H7 (cell line): ENCODE results near the gene MYL12B. TPM values are rescaled to one million over a fixed set of nuclear protein-coding genes. Genes with fewer than 3 reads are reported as not detected.
"Not testable (repeated sequence)": the region's sequence is repeated elsewhere in the genome, so short reads cannot be mapped to it uniquely, and the experiment has no call there.

Source experiments
- DNase-seq: peaks from one replicate; pipeline ENCODE4 v3.0.0; 2012
- H3K27me3 ChIP-seq: 2 replicates; pipeline ENCODE4 v1.6.0; 2011; ENCODE audit warnings: mild to moderate bottlenecking, low read length; ENCODE audit not compliant: control insufficient read depth, insufficient read depth
- H3K36me3 ChIP-seq: replicated peaks from 2 replicates; pipeline ENCODE4 v1.5.1; 2011; ENCODE audit warnings: low read length; ENCODE audit not compliant: control insufficient read depth, insufficient read depth
- H3K4me3 ChIP-seq: 2 replicates; pipeline ENCODE4 v1.5.1; 2011; ENCODE audit warnings: low read depth, mild to moderate bottlenecking, control low read depth, low read length, moderate library complexity; ENCODE audit not compliant: insufficient read depth
- total RNA-seq: library from RNA; depleted of rRNA; stranded (reverse); fragments of >200 nt; shearing (Covaris generic); gene quantifications from 2 replicates; pipeline ENCODE4 v1.2.3, GENCODE V29; 2014

Gene MYL12B
- total RNA-seq, 1 experiment from 2014 or later: 216 TPM

DNA sequence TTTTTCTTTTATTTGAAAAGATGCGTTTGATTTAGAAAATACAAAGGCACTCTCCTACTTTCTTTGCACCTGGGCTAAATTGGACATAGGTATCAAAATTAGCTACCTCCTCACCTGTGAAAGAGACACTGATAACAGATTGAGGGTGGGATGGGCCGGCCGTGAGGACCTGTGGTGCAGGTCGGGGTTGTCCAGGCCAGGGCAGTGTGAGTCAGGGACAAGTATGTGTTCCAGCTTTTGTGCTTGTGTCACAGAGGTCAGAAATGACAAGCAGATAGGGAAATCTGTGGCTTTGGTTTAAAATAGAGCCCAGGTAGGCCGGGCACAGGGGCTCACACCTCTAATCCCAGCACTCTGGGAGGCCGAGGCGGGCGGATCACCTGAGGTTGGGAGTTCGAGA lies 22.6 kb downstream of the MYL12B start:
- no peaks in the 10 kb centered on the region for H3K27me3 ChIP-seq
- H3K36me3 ChIP-seq: no peaks in the 10 kb centered on the region
- no peak for DNase-seq
- no peak overlapping the region for H3K4me3 ChIP-seq

DNA sequence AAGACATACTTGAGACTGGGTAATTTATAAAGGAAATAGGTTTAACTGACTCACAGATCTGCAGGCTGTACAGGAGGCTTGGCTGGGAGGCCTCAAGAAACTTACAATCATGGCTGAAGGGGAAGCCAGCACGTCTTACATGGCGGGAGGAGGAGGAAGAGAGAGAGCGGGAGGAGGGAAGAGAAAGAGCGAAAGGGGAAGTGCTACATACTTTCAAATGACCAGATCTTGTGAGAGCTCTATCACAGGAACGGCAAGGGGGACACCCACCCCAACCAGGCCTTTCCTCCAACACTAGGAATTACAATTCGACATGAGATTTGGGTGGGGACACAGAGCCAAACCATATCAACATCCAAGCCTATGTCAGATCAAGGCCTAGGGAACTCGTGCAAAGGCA lies 24.2 kb downstream of the MYL12B start:
- Histone ChIP-seq H3K27me3 (no peaks in the 10 kb centered on the region), H3K4me3 (no peak overlapping the region), H3K36me3 (no peaks in the 10 kb centered on the region)
- DNase-seq: no peak

DNA sequence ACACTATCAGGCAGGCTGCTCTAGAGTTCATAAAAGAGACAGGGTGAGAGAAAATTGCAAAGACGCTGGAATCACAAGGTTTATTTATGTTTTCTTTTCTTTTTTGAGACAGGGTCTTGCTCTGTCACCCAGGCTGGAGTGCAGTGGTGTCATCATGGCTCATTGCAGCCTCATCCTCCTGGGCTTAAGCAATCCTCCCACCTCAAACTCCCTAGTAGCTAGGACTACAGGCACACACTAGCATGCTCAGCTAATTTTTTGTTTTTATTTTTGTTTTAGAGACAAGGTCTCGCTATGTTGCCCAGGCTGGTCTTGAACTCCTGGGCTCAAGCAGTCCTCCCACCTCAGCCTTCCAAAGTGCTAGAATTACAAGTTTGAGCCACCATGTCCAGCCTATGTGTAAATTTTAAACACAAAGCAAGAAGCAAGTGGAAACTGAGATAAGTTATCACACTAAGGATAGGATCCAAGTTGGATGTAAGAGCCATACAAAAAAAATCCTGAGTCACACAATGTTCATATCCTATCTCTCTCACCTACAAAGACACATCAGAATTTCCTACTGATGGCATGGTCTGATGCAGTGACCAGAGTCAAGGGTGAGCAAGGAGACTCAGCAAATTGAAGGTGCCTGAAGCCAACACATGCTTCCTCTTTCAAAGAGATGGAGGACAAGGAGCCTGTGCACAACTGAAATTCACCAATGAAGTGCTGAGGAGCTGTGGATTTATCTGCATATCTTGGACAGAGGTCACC lies 31.4 kb downstream of the MYL12B start:
- Histone ChIP-seq H3K27me3 (no peaks in the 10 kb centered on the region), H3K4me3 (no peak overlapping the region), H3K36me3 (no peaks in the 10 kb centered on the region; the same call in 1 of the 2 replicates)
- no peak for DNase-seq

DNA sequence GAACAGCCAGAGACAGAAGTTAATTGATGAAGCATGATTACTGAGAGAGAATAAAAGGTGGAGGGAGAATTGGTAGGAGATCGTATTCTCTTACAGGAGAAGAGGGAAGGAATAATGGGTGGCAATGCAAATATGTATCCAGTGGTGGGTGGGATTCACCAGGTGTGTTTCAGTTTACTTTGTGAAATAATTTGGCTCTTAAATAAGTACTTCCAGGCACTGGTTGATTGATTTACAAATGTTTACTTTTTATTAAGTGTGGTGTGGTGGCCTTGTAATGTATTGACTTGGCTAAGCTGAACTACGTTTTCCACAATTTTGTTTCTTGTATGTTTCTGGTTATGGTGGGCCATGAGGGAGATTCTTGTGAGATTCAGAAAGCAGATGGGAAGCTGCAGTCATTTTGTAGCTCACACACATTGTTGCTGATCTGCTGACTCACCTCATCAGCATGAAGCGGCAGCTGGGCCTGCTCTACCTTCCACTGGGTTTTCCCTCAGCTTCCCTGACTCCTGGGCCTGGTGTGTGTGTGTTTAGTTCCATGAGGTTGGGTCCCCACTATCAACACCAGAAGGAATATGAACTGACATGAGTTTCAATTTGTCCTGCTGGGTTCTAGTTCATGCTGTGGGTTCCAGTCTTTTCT lies 32.6 kb downstream of the MYL12B start:
- DNase-seq: no peak
- Histone ChIP-seq H3K4me3 (no peak overlapping the region), H3K27me3 (no peaks in the 10 kb centered on the region), H3K36me3 (no peaks in the 10 kb centered on the region; the same call in 1 of the 2 replicates)

DNA sequence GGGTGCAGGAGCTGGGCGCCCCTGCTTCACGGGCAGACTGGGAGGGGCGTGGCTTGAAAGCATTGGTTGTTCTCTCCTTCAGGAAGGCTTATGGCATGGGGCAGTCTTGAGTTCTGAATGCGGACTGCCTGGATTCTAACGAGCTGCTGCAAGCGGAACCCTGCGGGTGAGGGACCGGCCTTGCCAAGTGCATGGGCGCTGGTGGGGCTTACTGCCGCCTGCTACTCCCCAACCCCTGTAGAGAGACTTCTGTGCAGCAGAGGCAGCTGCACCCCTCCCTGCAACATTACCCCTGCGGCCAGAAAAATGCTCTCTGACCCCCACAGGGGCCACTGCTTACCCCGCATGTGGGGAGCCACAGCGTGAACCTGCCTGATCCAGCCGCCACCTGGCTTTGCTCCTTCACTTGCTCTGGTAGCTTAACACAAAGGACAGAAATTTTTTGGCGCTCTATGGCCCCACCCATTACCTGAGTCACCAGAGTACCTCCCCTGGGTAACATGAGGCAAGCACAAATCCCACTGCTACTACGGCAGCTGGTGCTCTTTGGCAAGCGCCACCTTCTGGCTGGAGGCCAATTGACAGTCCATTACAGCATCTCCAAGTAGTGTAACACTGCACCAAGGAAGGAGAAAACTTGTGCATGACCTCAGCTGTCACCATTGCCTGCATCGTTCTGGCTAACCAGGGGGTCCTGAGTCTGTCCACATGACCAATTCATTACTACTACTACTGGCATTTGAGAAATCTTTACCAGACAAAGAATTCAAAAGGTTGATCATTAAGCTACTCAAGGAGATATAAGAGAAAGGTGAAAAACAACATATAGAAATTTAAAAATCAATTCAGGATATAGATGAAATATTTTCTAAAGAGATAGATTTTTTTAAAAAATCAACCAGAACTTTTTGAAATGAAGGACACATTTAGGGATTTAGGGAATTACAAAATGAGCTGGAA lies 35.4 kb downstream of the MYL12B start:
- peak overlapping the region; percentile 92 for H3K4me3 ChIP-seq
- H3K27me3 ChIP-seq: no peaks in the 10 kb centered on the region
- peak; percentile 80 for DNase-seq
- H3K36me3 ChIP-seq: no peaks in the 10 kb centered on the region; the same call in 1 of the 2 replicates

DNA sequence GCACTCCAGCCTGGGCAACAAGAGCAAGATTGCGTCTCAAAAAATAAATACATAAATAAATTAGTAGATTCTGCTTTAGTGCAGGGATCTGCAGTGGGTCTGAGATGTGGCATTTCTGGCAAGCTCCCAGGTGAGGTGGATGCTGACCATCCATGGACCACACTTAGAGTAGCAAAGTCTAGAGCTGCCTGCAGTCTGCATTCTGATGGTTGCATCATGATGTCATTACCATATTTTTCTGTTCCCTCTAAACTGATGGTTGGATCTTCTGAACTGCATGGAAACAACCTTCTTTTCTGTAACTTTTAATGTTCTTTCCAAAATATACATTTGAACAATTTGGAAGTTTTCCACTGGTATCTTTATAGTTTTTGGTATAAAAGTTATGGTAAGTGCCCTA lies 42.9 kb downstream of the MYL12B start:
- H3K4me3 ChIP-seq: no peak overlapping the region
- no peak for DNase-seq
- no peaks in the 10 kb centered on the region for H3K27me3 ChIP-seq
- H3K36me3 ChIP-seq: no peaks in the 10 kb centered on the region

DNA sequence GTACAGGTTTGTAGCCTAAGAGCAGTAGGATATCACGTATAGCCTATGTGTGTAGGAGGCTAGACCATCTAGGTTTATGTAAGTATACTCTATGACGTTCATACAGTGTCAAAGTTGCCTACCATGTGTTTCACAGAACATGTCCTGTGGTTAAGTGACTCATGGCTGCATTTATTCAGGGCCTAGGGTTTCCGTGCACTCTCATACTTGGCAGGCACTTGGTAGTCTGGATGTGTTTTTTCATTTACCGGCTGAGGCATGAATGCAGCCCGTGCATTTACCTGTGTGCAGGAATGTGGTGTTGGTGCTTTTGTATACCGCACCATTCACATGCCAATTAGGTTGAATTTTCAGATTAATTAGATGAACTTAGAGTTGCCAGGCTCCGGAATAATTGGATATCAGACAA lies 43.4 kb downstream of the MYL12B start:
- Histone ChIP-seq H3K27me3 (no peaks in the 10 kb centered on the region), H3K36me3 (no peaks in the 10 kb centered on the region), H3K4me3 (no peak overlapping the region)
- no peak for DNase-seq

DNA sequence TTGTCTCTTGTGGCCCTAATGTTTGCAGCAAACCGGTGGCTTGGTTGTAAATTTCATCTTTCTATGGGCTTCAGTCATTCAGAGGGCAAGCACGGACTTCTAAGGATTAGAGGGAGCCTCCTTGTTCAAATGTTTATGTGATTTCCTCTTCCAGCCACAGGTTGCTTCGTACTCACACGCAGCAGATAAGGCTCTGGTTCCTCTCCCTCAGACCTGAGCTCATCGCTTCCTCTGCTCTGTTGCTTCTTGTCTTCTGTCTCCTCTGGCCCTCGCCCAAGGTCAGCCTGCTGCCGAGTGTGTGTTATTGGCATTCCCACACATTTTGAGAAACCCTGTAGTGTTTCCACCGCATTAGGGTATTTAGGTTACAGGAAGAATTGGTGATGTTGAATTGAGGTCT lies 44.0 kb downstream of the MYL12B start:
- Histone ChIP-seq H3K36me3 (no peaks in the 10 kb centered on the region), H3K27me3 (no peaks in the 10 kb centered on the region), H3K4me3 (no peak overlapping the region)
- peak; percentile 38 for DNase-seq

DNA sequence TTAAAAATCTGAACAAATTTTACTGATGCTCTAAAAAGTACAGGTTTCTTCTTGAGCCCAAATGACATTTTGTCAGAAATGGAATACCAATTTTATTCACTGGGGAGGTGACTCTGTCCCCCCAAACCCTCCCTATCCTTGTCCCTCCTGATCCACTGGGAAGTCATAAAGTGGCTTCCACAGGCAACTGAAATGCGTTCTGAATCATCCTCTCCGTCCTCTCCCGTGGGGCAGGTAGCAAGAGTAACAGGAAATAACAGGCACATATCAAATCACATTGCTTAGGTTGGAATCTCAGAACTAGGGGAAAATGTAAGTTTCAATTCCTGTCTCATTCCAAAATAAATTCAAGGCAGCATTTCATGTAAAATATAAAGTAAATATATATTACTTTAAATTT lies 44.5 kb downstream of the MYL12B start:
- no peak for DNase-seq
- Histone ChIP-seq H3K27me3 (no peaks in the 10 kb centered on the region), H3K4me3 (no peak overlapping the region), H3K36me3 (no peaks in the 10 kb centered on the region)

DNA sequence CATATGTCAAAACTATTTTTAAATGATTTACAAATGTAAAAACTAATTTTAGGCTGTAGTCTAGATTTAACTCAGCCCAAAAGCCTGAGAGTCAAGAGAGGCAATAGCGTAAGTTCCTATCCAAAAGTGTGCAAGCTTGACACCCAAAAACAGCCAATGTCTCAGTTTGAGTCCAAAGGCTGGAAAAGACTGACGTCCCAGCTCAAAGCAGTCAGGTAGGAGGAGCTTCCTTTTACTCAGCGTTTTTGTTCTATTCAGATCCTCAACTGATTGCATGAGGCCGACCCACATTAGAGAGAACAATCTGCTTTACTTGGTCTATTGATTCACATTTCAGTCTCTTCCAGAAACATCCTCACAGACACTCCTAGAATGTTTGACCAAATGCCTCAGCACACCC lies 51.8 kb downstream of the MYL12B start:
- Histone ChIP-seq H3K27me3 (no peaks in the 10 kb centered on the region), H3K36me3 (no peaks in the 10 kb centered on the region), H3K4me3 (no peak overlapping the region)
- DNase-seq: no peak

DNA sequence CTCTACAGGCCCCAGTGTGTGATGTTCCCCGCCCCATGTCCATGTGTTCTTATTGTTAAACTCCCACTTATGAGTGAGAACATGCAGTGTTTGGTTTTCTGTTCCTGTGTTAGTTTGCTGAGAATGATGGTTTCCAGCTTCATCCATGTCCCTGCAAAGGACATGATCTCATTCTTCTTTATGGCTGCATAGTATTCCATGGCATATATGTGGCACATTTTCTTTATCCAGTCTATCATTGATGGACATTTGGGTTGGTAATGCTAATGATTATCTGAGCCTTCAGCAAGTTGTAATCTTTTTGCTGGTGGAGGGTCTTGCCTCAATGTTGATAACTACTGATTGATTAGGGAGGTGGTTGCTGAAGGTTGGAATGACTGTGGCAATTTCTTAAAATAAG lies 53.4 kb downstream of the MYL12B start:
- H3K4me3 ChIP-seq, DNase-seq, H3K27me3 ChIP-seq, H3K36me3 ChIP-seq: not testable (repeated sequence)

DNA sequence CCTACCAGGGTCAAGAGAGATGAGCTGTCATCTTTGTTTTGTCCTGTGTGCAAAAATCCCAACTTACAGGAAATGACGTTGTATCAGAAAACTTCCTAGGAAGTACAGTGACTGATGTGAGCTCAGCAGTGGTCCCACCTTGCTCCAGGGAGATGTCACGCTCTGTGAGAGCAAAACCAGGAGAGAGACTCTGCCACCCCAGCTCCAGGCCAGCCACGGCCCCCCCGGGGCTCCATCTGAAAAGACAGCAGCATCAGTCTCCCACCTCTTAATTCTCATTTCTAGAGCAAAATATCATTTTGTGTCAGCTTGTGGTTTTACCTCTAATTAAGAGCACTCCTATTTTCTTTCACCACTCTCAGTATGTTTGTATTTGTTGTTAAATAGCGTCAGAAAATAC lies 57.5 kb downstream of the MYL12B start:
- DNase-seq: no peak
- Histone ChIP-seq H3K4me3 (no peak overlapping the region), H3K27me3 (no peaks in the 10 kb centered on the region), H3K36me3 (no peaks in the 10 kb centered on the region)

DNA sequence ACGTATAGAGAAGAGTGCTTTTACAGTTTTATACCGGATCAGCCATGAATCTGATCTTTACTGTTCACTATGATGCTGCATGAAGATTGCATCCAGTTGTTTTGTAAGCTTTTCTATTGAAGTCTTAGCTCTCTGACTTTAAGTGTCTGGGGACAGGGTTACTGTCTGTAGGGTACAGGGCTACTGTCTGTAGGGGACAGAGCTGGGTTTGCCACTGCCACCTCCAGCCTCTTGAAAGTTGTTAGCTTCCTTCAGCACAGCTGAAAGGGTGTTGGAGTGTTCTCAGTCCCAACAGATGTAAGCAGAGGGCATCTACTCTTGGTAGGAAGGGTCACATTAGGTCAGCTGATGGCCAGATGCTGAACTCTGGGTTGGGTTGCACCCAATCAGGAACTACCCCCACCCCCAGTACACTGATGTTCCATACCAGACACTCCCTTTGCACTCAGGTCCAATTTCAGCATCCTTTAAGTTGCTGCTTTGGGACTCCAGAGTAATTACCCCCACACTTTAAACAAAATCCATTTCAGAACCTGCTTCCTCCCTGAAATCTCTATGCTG lies 58.0 kb downstream of the MYL12B start:
- Histone ChIP-seq H3K36me3 (no peaks in the 10 kb centered on the region), H3K27me3 (no peaks in the 10 kb centered on the region), H3K4me3 (no peak overlapping the region)
- DNase-seq: no peak

DNA sequence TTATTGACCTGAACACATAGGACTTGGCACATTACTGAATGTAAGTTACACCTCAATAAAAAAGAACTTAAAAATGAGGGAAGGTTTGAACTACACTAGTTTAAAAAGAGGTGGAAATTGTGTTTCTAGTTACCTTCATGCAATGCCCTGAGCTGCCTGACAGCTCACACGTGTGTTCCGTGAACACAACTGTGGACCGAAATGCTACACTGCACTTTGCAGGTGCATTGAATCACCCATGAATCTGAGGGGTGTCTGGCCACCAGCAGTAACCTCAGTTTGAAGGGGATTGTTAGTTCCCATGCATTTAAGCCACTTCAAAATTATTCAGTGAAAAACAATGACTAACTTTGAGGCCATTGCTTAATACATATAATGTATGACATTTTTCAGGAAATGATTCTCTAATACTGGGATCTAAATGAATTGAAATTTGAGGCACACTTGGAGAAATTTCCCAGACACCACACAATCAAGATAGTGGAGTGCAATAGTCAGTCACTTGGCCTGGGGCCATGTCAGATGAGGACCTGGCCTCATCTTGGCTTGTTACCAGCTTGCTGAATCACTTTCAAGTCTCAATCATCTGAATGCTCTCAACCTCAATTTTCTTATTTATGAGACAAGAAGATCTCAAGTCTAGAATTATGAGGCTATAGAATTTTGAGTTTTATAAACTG lies 59.3 kb downstream of the MYL12B start:
- DNase-seq: no peak

More for the DNA sequence above, 59.3 kb downstream of the MYL12B start:
- Histone ChIP-seq H3K4me3 (no peak overlapping the region), H3K27me3 (no peaks in the 10 kb centered on the region), H3K36me3 (no peaks in the 10 kb centered on the region)
